BJ (cell line): Measurements from ENCODE around the gene TMEM107. TPM values are rescaled to one million over a fixed set of nuclear protein-coding genes. Genes with fewer than 3 reads are reported as not detected.

Experiments
- CTCF ChIA-PET: fragments of 350-600 bp; formaldehyde crosslinking; extraction: SDS; loops from one replicate; lab custom pipeline; 2021; ENCODE audit warnings: antibody characterized with exemption, inconsistent platforms; lab: Yijun Ruan, JAX
- POLR2A ChIA-PET: fragments of 300-600 bp; sonication (Branson Sonifier 250); formaldehyde crosslinking; extraction: SDS; loops from one replicate; lab custom pipeline; 2021; ENCODE audit warnings: antibody characterized with exemption; lab: Charles Lee
- DNase-seq: peaks from one replicate; pipeline ENCODE4 v3.0.0-alpha.2; 2011; ENCODE audit warnings: low read depth
- H3K27me3 ChIP-seq: 2 replicates; pipeline ENCODE4 v1.6.0; 2011; ENCODE audit warnings: low read length; ENCODE audit not compliant: control insufficient read depth, insufficient read depth
- H3K36me3 ChIP-seq: 2 replicates; pipeline ENCODE4 v1.5.1; 2011; ENCODE audit warnings: low read length; ENCODE audit not compliant: control insufficient read depth, insufficient read depth
- H3K4me3 ChIP-seq: 2 replicates; pipeline ENCODE4 v1.5.1; 2011; ENCODE audit warnings: low read depth, mild to moderate bottlenecking, control low read depth, low read length
- polyA plus RNA-seq: library from polyadenylated mRNA; depleted of rRNA; stranded (reverse); fragments of >200 nt; gene quantifications from 2 replicates; pipeline ENCODE4 v1.2.3, GENCODE V29; 2011; rRNA removed
- TF ChIP-seq, protein P1 (sequence below): IDR thresholded peaks from 2 replicates; pipeline ENCODE4 v1.5.1; 2011; ENCODE audit warnings: low read depth, mild to moderate bottlenecking, control low read depth, inconsistent platforms, low read length, moderate library complexity; ENCODE audit not compliant: insufficient read depth

Gene TMEM107
- polyA plus RNA-seq, 1 experiment: 14.5 TPM

DNA sequence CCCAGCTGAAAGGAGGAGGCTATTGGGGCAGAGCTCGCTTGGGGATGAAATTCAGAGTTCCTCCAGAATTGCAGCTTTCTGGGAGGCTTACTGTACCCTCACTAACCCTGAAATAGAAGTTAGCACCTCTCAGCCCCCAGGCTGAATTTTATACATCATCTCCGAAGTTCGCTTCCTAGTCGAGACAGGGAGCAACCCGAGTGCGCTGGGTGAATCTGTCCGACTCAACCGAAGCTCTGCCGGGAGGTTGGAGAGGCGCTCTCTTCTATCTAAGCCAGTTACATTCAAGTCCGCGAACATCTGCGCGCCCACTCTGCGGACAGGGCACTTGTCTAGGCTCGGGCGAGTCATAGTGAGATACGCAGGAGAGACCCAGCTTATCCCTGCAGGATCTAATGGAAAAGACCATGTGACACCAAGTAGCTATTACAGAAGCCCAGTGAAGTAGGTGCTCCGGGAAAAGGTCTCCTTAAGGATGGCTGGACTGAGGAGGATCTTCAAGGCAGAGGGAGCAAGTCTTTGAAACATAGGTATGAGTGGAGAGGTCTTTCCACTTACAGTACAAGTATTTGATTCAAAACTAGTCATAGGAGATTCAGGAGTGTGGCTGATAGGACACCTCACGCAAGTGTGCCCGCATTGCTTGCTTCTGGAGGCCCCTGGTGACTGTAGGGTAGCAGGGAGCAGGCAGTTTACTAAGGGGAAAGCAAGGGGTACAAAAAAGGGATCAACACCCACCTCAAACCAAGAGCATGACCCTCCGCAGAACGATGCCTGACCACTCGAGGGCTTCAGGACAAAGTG is 51.6 kb downstream of the TMEM107 start:
- ChIA-PET CTCF (interaction anchor here (0.7 to 1.5 kb wide), 7 partner anchors 11 to 259 kb away, joined by 3 to 7 read pairs (median 4); no protein-coding TSS in a partner anchor), POLR2A (no interaction called here)
- TF ChIP-seq, protein P1, sequence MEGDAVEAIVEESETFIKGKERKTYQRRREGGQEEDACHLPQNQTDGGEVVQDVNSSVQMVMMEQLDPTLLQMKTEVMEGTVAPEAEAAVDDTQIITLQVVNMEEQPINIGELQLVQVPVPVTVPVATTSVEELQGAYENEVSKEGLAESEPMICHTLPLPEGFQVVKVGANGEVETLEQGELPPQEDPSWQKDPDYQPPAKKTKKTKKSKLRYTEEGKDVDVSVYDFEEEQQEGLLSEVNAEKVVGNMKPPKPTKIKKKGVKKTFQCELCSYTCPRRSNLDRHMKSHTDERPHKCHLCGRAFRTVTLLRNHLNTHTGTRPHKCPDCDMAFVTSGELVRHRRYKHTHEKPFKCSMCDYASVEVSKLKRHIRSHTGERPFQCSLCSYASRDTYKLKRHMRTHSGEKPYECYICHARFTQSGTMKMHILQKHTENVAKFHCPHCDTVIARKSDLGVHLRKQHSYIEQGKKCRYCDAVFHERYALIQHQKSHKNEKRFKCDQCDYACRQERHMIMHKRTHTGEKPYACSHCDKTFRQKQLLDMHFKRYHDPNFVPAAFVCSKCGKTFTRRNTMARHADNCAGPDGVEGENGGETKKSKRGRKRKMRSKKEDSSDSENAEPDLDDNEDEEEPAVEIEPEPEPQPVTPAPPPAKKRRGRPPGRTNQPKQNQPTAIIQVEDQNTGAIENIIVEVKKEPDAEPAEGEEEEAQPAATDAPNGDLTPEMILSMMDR: no peak
- Histone ChIP-seq H3K36me3 (no peaks in the 10 kb centered on the region), H3K27me3 (no peaks in the 10 kb centered on the region; the same call in 1 of the 2 replicates), H3K4me3 (peak overlapping the region; percentile 13)
- no peak for DNase-seq

DNA sequence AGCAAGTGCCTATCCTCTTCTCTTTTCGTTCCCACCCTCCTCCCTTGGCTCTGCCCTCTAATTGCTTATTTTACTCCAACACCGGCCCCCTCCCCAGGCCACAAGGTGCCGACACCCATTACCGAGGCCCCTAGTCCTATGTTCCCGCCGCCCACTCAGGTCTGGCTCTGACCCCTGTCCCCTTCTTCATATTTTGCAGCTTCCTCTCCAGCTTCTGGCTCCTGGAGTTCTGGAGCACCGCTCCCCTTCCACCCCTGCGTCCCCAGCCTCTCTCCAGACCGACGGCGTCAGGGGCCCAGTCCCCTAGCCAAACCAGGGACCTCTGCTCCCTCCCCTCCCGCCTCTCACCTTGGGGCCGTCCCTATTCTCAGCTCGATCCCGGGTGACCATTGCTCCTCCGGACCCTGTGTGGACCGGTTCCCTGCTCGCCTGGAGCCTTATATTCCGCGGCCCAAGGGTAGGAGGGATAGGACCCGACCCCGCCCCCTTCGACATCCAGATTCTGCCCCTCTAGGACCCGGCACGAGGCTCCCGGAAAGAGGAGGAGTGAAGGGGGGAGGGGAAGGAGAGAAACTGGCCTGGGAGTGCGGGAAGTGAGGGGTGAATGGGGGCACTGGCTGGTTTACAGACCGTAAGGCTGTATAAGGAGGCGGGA is 52.4 kb downstream of the TMEM107 start, which contains the start of gene HES7:
TSS of gene HES7 (minus strand) at position 412 of the 655 bp plus-strand sequence. CDS start at position 390, 22 bp downstream.
- Histone ChIP-seq H3K36me3 (no peaks in the 10 kb centered on the region), H3K27me3 (no peaks in the 10 kb centered on the region; the same call in 1 of the 2 replicates), H3K4me3 (peak within 1 kb of the TSS; percentile 59)
- no peak for DNase-seq
- TF ChIP-seq, protein P1: no peak
- ChIA-PET POLR2A (no interaction called here), CTCF (interaction anchor here (0.7 to 2.4 kb wide), 9 partner anchors 11 to 260 kb away, joined by 3 to 8 read pairs (median 4); no protein-coding TSS in a partner anchor)

DNA sequence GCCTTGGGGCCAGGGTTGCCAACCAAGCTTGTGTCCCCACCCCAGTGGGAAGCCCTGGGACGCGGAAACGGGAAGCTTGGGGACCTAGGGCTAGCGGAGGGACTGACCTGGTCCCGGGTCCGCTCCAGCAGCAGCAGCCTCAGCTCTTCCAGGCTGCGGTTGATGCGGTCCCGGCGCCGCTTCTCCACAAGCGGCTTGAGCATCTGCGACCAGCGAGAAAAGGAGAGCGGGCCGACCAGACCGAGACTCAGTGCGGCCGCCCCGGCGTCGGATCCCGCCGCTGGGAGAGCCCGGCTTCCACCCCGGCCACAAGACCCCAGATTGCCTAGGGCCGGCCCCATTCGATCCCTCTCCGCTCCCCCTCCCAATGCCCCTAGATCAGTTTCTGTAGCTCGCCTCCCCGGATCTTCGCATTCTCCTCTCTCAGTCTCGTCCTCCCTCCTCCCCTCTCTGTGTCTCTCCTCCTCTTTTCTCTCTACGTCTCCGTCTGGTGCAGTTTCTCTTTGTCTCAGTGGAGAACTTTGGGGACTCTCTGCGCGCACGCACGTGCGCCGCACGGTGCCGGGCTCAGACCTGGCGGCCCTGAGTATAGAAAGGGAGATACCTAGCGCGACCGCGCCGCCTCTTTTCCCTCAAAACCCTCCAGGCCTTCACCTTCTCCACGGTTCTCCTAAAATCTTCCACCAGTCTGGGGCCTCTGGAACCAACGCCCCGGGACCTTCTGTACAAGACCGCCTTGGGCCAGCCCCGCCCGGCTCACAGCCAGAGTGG is 53.1 kb downstream of the TMEM107 start:
- DNase-seq: no peak
- TF ChIP-seq, protein P1: no peak
- CTCF ChIA-PET: interaction anchor here (1.0 to 2.4 kb wide), 7 partner anchors 11 to 178 kb away, joined by 3 to 9 read pairs (median 4); no protein-coding TSS in a partner anchor
- no peaks in the 10 kb centered on the region; the same call in 1 of the 2 replicates for H3K27me3 ChIP-seq
- H3K4me3 ChIP-seq: peak overlapping the region; percentile 59
- POLR2A ChIA-PET: interaction anchor here (0.6 to 0.7 kb wide), 2 partner anchors 10 to 565 kb away, joined by 3 to 7 read pairs; no protein-coding TSS in a partner anchor
- no peaks in the 10 kb centered on the region for H3K36me3 ChIP-seq

Other genes with a start within 250 kb of the TMEM107 start
- gene KCNAB3, start 246.5 kb downstream of the TMEM107 start, polyA plus RNA-seq: 1.9 TPM in 2 replicates
- gene TRAPPC1, start 244.4 kb downstream of the TMEM107 start, polyA plus RNA-seq: 204 and 264 TPM in 2 replicates
- 19.4 and 26.8 TPM in 2 replicates for gene CNTROB, start 244.2 kb downstream of the TMEM107 start, polyA plus RNA-seq
- gene GUCY2D, start 173.8 kb downstream of the TMEM107 start, polyA plus RNA-seq: 0.01 TPM in 1 of 2 replicates, not detected in the other
- gene ALOX15B, start 137.3 kb downstream of the TMEM107 start, polyA plus RNA-seq: not detected in 2 replicates
- gene ALOX12B, start 88.7 kb downstream of the TMEM107 start, polyA plus RNA-seq: not detected in 2 replicates
- 0.04 and 0.10 TPM in 2 replicates for gene ALOXE3, start 57.9 kb downstream of the TMEM107 start, polyA plus RNA-seq
- gene HES7, start 52.3 kb downstream of the TMEM107 start, polyA plus RNA-seq: not detected in 2 replicates
- 5.1 and 7.7 TPM in 2 replicates for gene PER1, start 24.0 kb downstream of the TMEM107 start, polyA plus RNA-seq
- 20.1 and 22.8 TPM in 2 replicates for gene VAMP2, start 13.4 kb downstream of the TMEM107 start, polyA plus RNA-seq
- gene BORCS6, start 13.8 kb upstream of the TMEM107 start, polyA plus RNA-seq: 3.0 and 4.5 TPM in 2 replicates
- 13.4 and 26.1 TPM in 2 replicates for gene AURKB, start 34.2 kb upstream of the TMEM107 start, polyA plus RNA-seq
- 5.4 and 9.2 TPM in 2 replicates for gene CTC1, start 71.7 kb upstream of the TMEM107 start, polyA plus RNA-seq
- 12.2 and 15.6 TPM in 2 replicates for gene PFAS, start 72.9 kb upstream of the TMEM107 start, polyA plus RNA-seq
- gene RANGRF, start 112.3 kb upstream of the TMEM107 start, polyA plus RNA-seq: 35.5 and 50.7 TPM in 2 replicates
- gene SLC25A35, start 119.0 kb upstream of the TMEM107 start, polyA plus RNA-seq: 1.8 and 2.6 TPM in 2 replicates
- gene ARHGEF15, start 133.9 kb upstream of the TMEM107 start, polyA plus RNA-seq: not detected in 2 replicates
- gene ODF4, start 163.5 kb upstream of the TMEM107 start, polyA plus RNA-seq: not detected in 2 replicates
- 2,021 and 3,734 TPM in 2 replicates for gene RPL26, start 206.8 kb upstream of the TMEM107 start, polyA plus RNA-seq
- gene RNF222, start 221.4 kb upstream of the TMEM107 start, polyA plus RNA-seq: not detected in 2 replicates